H9 (cell line): ENCODE data around the gene TRAIP. TPM values are rescaled to one million over a fixed set of nuclear protein-coding genes. Genes with fewer than 3 reads are reported as not detected.
A peak's percentile ranks its signal among the peaks of the same experiment; 100 is the strongest.

Source experiments
- DNase-seq: peaks from one replicate; pipeline ENCODE4 v3.0.0-alpha.2; 2017
- H2AFZ ChIP-seq: one replicate; pipeline ENCODE4 v1.6.1; 2013; ENCODE audit warnings: mild to moderate bottlenecking, low read length, control low read depth, moderate library complexity
- H2AK5ac ChIP-seq: 2 replicates; pipeline ENCODE4 v1.6.1; 2013; ENCODE audit warnings: low read length, control low read depth, mixed read lengths; ENCODE audit not compliant: insufficient read length
- H2BK120ac ChIP-seq: one replicate; pipeline ENCODE4 v1.6.1; 2013; ENCODE audit warnings: low read depth, mild to moderate bottlenecking, low read length, control low read depth, inconsistent platforms; ENCODE audit not compliant: poor library complexity, severe bottlenecking
- H2BK12ac ChIP-seq: 2 replicates; pipeline ENCODE4 v1.6.1; 2013; ENCODE audit warnings: low read length, control low read depth, mixed read lengths, low read depth; ENCODE audit not compliant: insufficient read length
- H2BK15ac ChIP-seq: 2 replicates; pipeline ENCODE4 v1.6.1; 2013; ENCODE audit warnings: low read depth, low read length, control low read depth
- H2BK20ac ChIP-seq: one replicate; pipeline ENCODE4 v1.6.1; 2013; ENCODE audit warnings: low read depth, mild to moderate bottlenecking, low read length, control low read depth, inconsistent platforms; ENCODE audit not compliant: poor library complexity, severe bottlenecking
- H2BK5ac ChIP-seq: 2 replicates; pipeline ENCODE4 v1.6.1; 2013; ENCODE audit warnings: low read length, control low read depth, mixed read lengths; ENCODE audit not compliant: insufficient read length
- H3K14ac ChIP-seq: 2 replicates; pipeline ENCODE4 v1.6.1; 2013; ENCODE audit warnings: low read length, control low read depth; ENCODE audit not compliant: insufficient read depth
- H3K18ac ChIP-seq: 2 replicates; pipeline ENCODE4 v1.6.1; 2013; ENCODE audit warnings: low read depth, mild to moderate bottlenecking, mixed read lengths, low read length, control low read depth; ENCODE audit not compliant: insufficient read length
- H3K23ac ChIP-seq: 2 replicates; pipeline ENCODE4 v1.6.1; 2013; ENCODE audit warnings: low read length, control low read depth, mixed read lengths, low read depth; ENCODE audit not compliant: insufficient read length
- H3K23me2 ChIP-seq: 2 replicates; pipeline ENCODE4 v1.6.1; 2013; ENCODE audit warnings: low read depth, mild to moderate bottlenecking, mixed read lengths, low read length, control low read depth; ENCODE audit not compliant: insufficient read length, poor library complexity, severe bottlenecking
- H3K27ac ChIP-seq: 2 replicates; pipeline ENCODE4 v1.5.1; 2013; ENCODE audit warnings: low read length, control low read depth, mixed read lengths, low read depth; ENCODE audit not compliant: insufficient read length
- H3K27me3 ChIP-seq: 2 replicates; pipeline ENCODE4 v1.6.1; 2013; ENCODE audit warnings: low read length, control low read depth, inconsistent platforms; ENCODE audit not compliant: insufficient read depth
- H3K4ac ChIP-seq: 2 replicates; pipeline ENCODE4 v1.6.1; 2013; ENCODE audit warnings: low read depth, mild to moderate bottlenecking, control low read depth, inconsistent platforms, low read length, moderate library complexity
- H3K4me1 ChIP-seq: 2 replicates; pipeline ENCODE4 v1.6.1; 2013; ENCODE audit warnings: low read length, control low read depth, inconsistent platforms; ENCODE audit not compliant: insufficient read depth
- H3K4me2 ChIP-seq: 2 replicates; pipeline ENCODE4 v1.6.1; 2013; ENCODE audit warnings: low read length, control low read depth, mixed read lengths; ENCODE audit not compliant: insufficient read length, insufficient read depth
- H3K56ac ChIP-seq: 2 replicates; pipeline ENCODE4 v1.6.1; 2013; ENCODE audit warnings: low read depth, mild to moderate bottlenecking, mixed read lengths, low read length, control low read depth; ENCODE audit not compliant: insufficient read length
- H3K79me1 ChIP-seq: 2 replicates; pipeline ENCODE4 v1.6.1; 2013; ENCODE audit warnings: low read depth, mild to moderate bottlenecking, moderate library complexity, low read length, control low read depth, inconsistent platforms; ENCODE audit not compliant: insufficient read depth, poor library complexity, severe bottlenecking
- H3K79me2 ChIP-seq: 2 replicates; pipeline ENCODE4 v1.6.1; 2013; ENCODE audit warnings: low read length, control low read depth, inconsistent platforms; ENCODE audit not compliant: insufficient read depth
- H3K9ac ChIP-seq: 2 replicates; pipeline ENCODE4 v1.6.1; 2013; ENCODE audit warnings: low read length, control low read depth, mixed read lengths; ENCODE audit not compliant: insufficient read length; ENCODE audit errors: extremely low read depth
- H3K9me3 ChIP-seq: one replicate; pipeline ENCODE4 v1.6.1; 2013; ENCODE audit warnings: low read depth, low read length, inconsistent platforms; ENCODE audit not compliant: control insufficient read depth
- H3T11ph ChIP-seq: one replicate; pipeline ENCODE4 v1.6.1; 2013; ENCODE audit warnings: mild to moderate bottlenecking, low read length, control low read depth, inconsistent platforms
- H4K20me1 ChIP-seq: one replicate; pipeline ENCODE4 v1.6.1; 2013; ENCODE audit not compliant: control insufficient read depth, insufficient read length, insufficient read depth
- H4K5ac ChIP-seq: 2 replicates; pipeline ENCODE4 v1.6.1; 2013; ENCODE audit warnings: low read depth, mild to moderate bottlenecking, mixed read lengths, low read length, control low read depth; ENCODE audit not compliant: insufficient read length
- H4K8ac ChIP-seq: replicated peaks from 2 replicates; pipeline ENCODE4 v1.6.1; 2013; ENCODE audit warnings: low read length, control low read depth, mixed read lengths, low read depth; ENCODE audit not compliant: insufficient read length
- H4K91ac ChIP-seq: 2 replicates; pipeline ENCODE4 v1.6.1; 2013; ENCODE audit warnings: low read depth, mild to moderate bottlenecking, moderate library complexity, mixed read lengths, low read length, control low read depth; ENCODE audit not compliant: insufficient read length
- H3K27ac Mint-ChIP-seq, 3 experiments: 2 replicates in 2 of 3; 3 replicates in 1 of 3; pipeline ENCODE4 v1.8.0; 2020 to 2021; ENCODE audit warnings: mixed read lengths in 3 of 3, mild to moderate bottlenecking in 1 of 3, moderate library complexity in 1 of 3
- H3K27me3 Mint-ChIP-seq: 2 replicates; pipeline ENCODE4 v1.8.0; 2021; ENCODE audit warnings: low read depth, mild to moderate bottlenecking, moderate library complexity, mixed read lengths
- H3K36me3 Mint-ChIP-seq, 3 experiments: 2 replicates in 2 of 3; 3 replicates in 1 of 3; pipeline ENCODE4 v1.8.0; 2020 to 2021; ENCODE audit warnings: low read depth in 3 of 3, mixed read lengths in 3 of 3; ENCODE audit not compliant: insufficient read depth in 1 of 3
- H3K4me1 Mint-ChIP-seq, 2 experiments: 2 replicates each; pipeline ENCODE4 v1.8.0; 2020; ENCODE audit warnings: mixed read lengths in 2 of 2
- H3K4me3 Mint-ChIP-seq, 2 experiments: 2 replicates in 1 of 2; 3 replicates in 1 of 2; pipeline ENCODE4 v1.8.0; 2020 to 2021; ENCODE audit warnings: mild to moderate bottlenecking in 2 of 2, mixed read lengths in 2 of 2, moderate library complexity in 1 of 2
- H3K9me3 Mint-ChIP-seq, 2 experiments: 2 replicates in 1 of 2; 3 replicates in 1 of 2; pipeline ENCODE4 v1.8.0; 2020; ENCODE audit warnings: mild to moderate bottlenecking in 2 of 2, mixed read lengths in 2 of 2, moderate library complexity in 1 of 2
- CTCF ChIP-seq: fragments of 200-600 bp; sonication (generic); conservative IDR thresholded peaks from 3 replicates; pipeline ENCODE4 v1.8.0; 2021; ENCODE audit warnings: antibody characterized with exemption, mild to moderate bottlenecking
- WGBS: extraction: QIAGEN DNeasy Blood & Tissue Kit; methylation state at CpG from one replicate; pipeline ENCODE4 v1.1.7; 2013; ENCODE audit warnings: missing lambda C conversion rate, low lambda C conversion rate, mixed read lengths; ENCODE audit not compliant: insufficient read length; ENCODE audit errors: extremely low coverage; 5-methylcytosine and 5-hydroxymethylcytosine counted together
- total RNA-seq: library from RNA; stranded (reverse); gene quantifications from 2 replicates; pipeline ENCODE4 v1.2.1, GENCODE V29; 2021

Gene TRAIP
- total RNA-seq, 1 experiment from 2014 or later: 36.7 TPM

GRCh38 chr3:49882166-49882565 lies 25.8 kb upstream of the TRAIP start:
- Histone ChIP-seq H3K4ac (no peak overlapping the region), H3K79me1 (no peaks in the 10 kb centered on the region), H3K23ac (no peak overlapping the region), H3K27me3 (no peaks in the 10 kb centered on the region), H2BK5ac (no peak overlapping the region), H2BK120ac (no peak overlapping the region), H4K91ac (no peak overlapping the region), H3T11ph (no peak overlapping the region), H4K20me1 (no peaks in the 10 kb centered on the region), H3K9ac (no peak overlapping the region), H3K14ac (peak overlapping the region; percentile 53; the same call in 1 of the 2 replicates), H2BK20ac (no peak overlapping the region), H3K18ac (no peak overlapping the region), H2AK5ac (no peak overlapping the region), H4K8ac (no peak overlapping the region), H3K4me1 (peaks cover 9% of the 10 kb centered on the region; the same call in 1 of the 2 replicates), H3K4me2 (no peak overlapping the region), H2BK15ac (no peak overlapping the region), H3K79me2 (no peaks in the 10 kb centered on the region), H3K56ac (no peak overlapping the region), H2AFZ (no peak overlapping the region), H4K5ac (no peak overlapping the region), H3K27ac (no peak overlapping the region), H3K23me2 (no peaks in the 10 kb centered on the region), H3K9me3 (no peaks in the 10 kb centered on the region), H2BK12ac (no peak overlapping the region)
- WGBS: no CpG with 5 or more reads among the region's 6 CpGs
- Mint-ChIP-seq H3K4me1 (peaks cover 29 to 34% of the 10 kb centered on the region in 2 experiments), H3K9me3 (no peaks in the 10 kb centered on the region), H3K4me3 (no peak overlapping the region), H3K27ac (no peak overlapping the region; a peak in 1 of 7 replicates), H3K27me3 (peaks cover 5% of the 10 kb centered on the region), H3K36me3 (no peaks in the 10 kb centered on the region; a peak in 1 of 7 replicates)
- no peak for DNase-seq
- no peak for TF ChIP-seq CTCF
